Stimulated activated CD4-positive, alpha-beta T cell treated with anti-CD3 and anti-CD28 coated beads, Interleukin-4, amount 100 ng/mL, for 48 hours (primary cell): ENCODE measurements around the gene SCGB1D4.
"Not testable (repeated sequence)": the region's sequence is repeated elsewhere in the genome, so short reads cannot be mapped to it uniquely, and the experiment has no call there.

Experiments
- DNase-seq, 2 donors: peaks; one replicate each; pipeline ENCODE4 v3.0.0-alpha.2; 2020; ENCODE audit warnings: low read depth in 2 of 2

SCGB1D4 gene

GRCh38 chr11:62298975-62299374 lies at the start of gene SCGB1D4:
SCGB1D4 (minus strand) TSS chr11:62299075; CDS start chr11:62299010, 65 bp downstream.
- no peak for DNase-seq

- DNase-seq = no peak
These were observed 47.0 kb upstream of the SCGB1D4 start for GRCh38 chr11:62345861-62346260.

GRCh38 chr11:62344210-62344609 lies 45.3 kb upstream of the SCGB1D4 start:
- no peak for DNase-seq

GRCh38 chr11:62343646-62344190 lies 44.8 kb upstream of the SCGB1D4 start:
- DNase-seq = not testable (repeated sequence)

GRCh38 chr11:62341588-62341987 lies 42.7 kb upstream of the SCGB1D4 start:
- no peak for DNase-seq

GRCh38 chr11:62340269-62340901 lies 41.5 kb upstream of the SCGB1D4 start:
- peak in 1 of 2 donors; percentile 36 for DNase-seq

- DNase-seq = no peak
These were observed 39.3 kb upstream of the SCGB1D4 start for GRCh38 chr11:62338218-62338617.

GRCh38 chr11:62337303-62338181 lies 38.7 kb upstream of the SCGB1D4 start, which contains the start of gene ASRGL1:
ASRGL1 (plus strand) TSS chr11:62337448; CDS start chr11:62337978, 530 bp downstream.
- DNase-seq = peak; percentile 69 to 75

- not testable (repeated sequence) for DNase-seq
These were observed 38.1 kb upstream of the SCGB1D4 start for GRCh38 chr11:62336949-62337302.

GRCh38 chr11:62333768-62334167 lies 34.9 kb upstream of the SCGB1D4 start:
- DNase-seq = no peak

- DNase-seq = not testable (repeated sequence)
These were observed 32.4 kb upstream of the SCGB1D4 start for GRCh38 chr11:62331264-62331663.

- not testable (repeated sequence) for DNase-seq
These were observed 28.7 kb upstream of the SCGB1D4 start for GRCh38 chr11:62327541-62327940.

- not testable (repeated sequence) for DNase-seq
These were observed 27.8 kb upstream of the SCGB1D4 start for GRCh38 chr11:62326719-62327118.

- DNase-seq = not testable (repeated sequence)
These were observed 26.9 kb upstream of the SCGB1D4 start for GRCh38 chr11:62325781-62326180.

- peak; percentile 54 to 76 for DNase-seq
These were observed 26.1 kb upstream of the SCGB1D4 start for GRCh38 chr11:62324731-62325556.

GRCh38 chr11:62322524-62322923 lies 23.6 kb upstream of the SCGB1D4 start:
- no peak for DNase-seq

GRCh38 chr11:62315431-62315830 lies 16.6 kb upstream of the SCGB1D4 start:
- DNase-seq = no peak

- no peak for DNase-seq
These were observed 11.1 kb upstream of the SCGB1D4 start for GRCh38 chr11:62309991-62310390.

GRCh38 chr11:62307950-62308349 lies 9.1 kb upstream of the SCGB1D4 start:
- no peak for DNase-seq

GRCh38 chr11:62306227-62306626 lies 7.4 kb upstream of the SCGB1D4 start:
- no peak for DNase-seq

- DNase-seq = no peak
These were observed 3.4 kb downstream of the SCGB1D4 start for GRCh38 chr11:62295504-62295903.

GRCh38 chr11:62280452-62280851 lies 18.4 kb downstream of the SCGB1D4 start:
- DNase-seq = no peak
